Ovary (tissue), 3 donors: ENCODE data around the gene KLK1.

Experiments
- POLR2A ChIP-seq: fragments of 450-650 bp; IDR thresholded peaks from one replicate; pipeline ENCODE4 v1.6.1; 2017; ENCODE audit warnings: antibody characterized with exemption, mild to moderate bottlenecking, moderate library complexity
- TF ChIP-seq, protein P1 (sequence below), 3 donors: fragments of 450-650 bp in 2 of 3; fragments of 200-600 bp in 1 of 3; IDR thresholded peaks; one replicate each; pipeline versions ENCODE4 v1.5.1 to v1.8.0; 2016 to 2022; ENCODE audit warnings: antibody characterized with exemption in 3 of 3, mild to moderate bottlenecking in 1 of 3
- donor health status: DM: no; HTN: no; CAD: no.

DNA sequence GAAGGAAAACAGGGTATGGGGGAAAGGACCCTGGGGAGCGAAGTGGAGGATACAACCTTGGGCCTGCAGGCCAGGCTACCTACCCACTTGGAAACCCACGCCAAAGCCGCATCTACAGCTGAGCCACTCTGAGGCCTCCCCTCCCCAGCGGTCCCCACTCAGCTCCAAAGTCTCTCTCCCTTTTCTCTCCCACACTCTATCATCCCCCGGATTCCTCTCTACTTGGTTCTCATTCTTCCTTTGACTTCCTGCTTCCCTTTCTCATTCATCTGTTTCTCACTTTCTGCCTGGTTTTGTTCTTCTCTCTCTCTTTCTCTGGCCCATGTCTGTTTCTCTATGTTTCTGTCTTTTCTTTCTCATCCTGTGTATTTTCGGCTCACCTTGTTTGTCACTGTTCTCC is 33.8 kb upstream of the KLK1 start:
- TF ChIP-seq, protein P1, sequence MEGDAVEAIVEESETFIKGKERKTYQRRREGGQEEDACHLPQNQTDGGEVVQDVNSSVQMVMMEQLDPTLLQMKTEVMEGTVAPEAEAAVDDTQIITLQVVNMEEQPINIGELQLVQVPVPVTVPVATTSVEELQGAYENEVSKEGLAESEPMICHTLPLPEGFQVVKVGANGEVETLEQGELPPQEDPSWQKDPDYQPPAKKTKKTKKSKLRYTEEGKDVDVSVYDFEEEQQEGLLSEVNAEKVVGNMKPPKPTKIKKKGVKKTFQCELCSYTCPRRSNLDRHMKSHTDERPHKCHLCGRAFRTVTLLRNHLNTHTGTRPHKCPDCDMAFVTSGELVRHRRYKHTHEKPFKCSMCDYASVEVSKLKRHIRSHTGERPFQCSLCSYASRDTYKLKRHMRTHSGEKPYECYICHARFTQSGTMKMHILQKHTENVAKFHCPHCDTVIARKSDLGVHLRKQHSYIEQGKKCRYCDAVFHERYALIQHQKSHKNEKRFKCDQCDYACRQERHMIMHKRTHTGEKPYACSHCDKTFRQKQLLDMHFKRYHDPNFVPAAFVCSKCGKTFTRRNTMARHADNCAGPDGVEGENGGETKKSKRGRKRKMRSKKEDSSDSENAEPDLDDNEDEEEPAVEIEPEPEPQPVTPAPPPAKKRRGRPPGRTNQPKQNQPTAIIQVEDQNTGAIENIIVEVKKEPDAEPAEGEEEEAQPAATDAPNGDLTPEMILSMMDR (IDR thresholded peaks at IDR 0.05): no peak
- no peak for TF ChIP-seq POLR2A
